Measurements from ENCODE around the gene ABHD2.
"Not testable (repeated sequence)": the region's sequence is repeated elsewhere in the genome, so short reads cannot be mapped to it uniquely, and the experiment has no call there.

The ABHD2 gene

GRCh38 chr15:89121414-89121813 lies 33.2 kb downstream of the ABHD2 start:
- DNase-seq: peak; percentile 15

GRCh38 chr15:89122505-89123180 lies 34.4 kb downstream of the ABHD2 start:
- no peak for DNase-seq

GRCh38 chr15:89123181-89123525 lies 34.9 kb downstream of the ABHD2 start:
- DNase-seq: no peak

- no peak for DNase-seq
These were observed 37.0 kb downstream of the ABHD2 start for GRCh38 chr15:89125088-89125826.

GRCh38 chr15:89126009-89126408 lies 37.8 kb downstream of the ABHD2 start:
- DNase-seq: no peak

GRCh38 chr15:89127054-89127702 lies 38.9 kb downstream of the ABHD2 start:
- DNase-seq: no peak

- DNase-seq: no peak
These were observed 40.3 kb downstream of the ABHD2 start for GRCh38 chr15:89128320-89129122.

GRCh38 chr15:89129123-89129815 lies 41.0 kb downstream of the ABHD2 start:
- peak; percentile 34 for DNase-seq

GRCh38 chr15:89129816-89130134 lies 41.5 kb downstream of the ABHD2 start:
- no peak for DNase-seq

- no peak for DNase-seq
These were observed 41.9 kb downstream of the ABHD2 start for GRCh38 chr15:89130201-89130600.

- no peak for DNase-seq
These were observed 43.5 kb downstream of the ABHD2 start for GRCh38 chr15:89131731-89132130.

GRCh38 chr15:89132611-89133507 lies 44.6 kb downstream of the ABHD2 start:
- DNase-seq: no peak

- DNase-seq: not testable (repeated sequence)
These were observed 47.3 kb downstream of the ABHD2 start for GRCh38 chr15:89135387-89136077.

GRCh38 chr15:89136078-89136806 lies 48.0 kb downstream of the ABHD2 start:
- no peak for DNase-seq

GRCh38 chr15:89136818-89137772 lies 48.8 kb downstream of the ABHD2 start:
- DNase-seq: no peak

- no peak for DNase-seq
These were observed 49.7 kb downstream of the ABHD2 start for GRCh38 chr15:89137926-89138325.

GRCh38 chr15:89138999-89139612 lies 50.9 kb downstream of the ABHD2 start:
- DNase-seq: no peak

- peak; percentile 6 for DNase-seq
These were observed 51.6 kb downstream of the ABHD2 start for GRCh38 chr15:89139613-89140499.
